Body of pancreas (tissue), 4 donors: Measurements from ENCODE around the gene ESM1.

Source experiments
- CTCF ChIP-seq, 7 experiments: fragments of 450-650 bp in 4 of 7; fragments of 200-600 bp in 3 of 7; sonication (generic) in 3 of 7; IDR thresholded peaks; one replicate each; pipeline ENCODE4 v1.5.1; 2016 to 2019; ENCODE audit warnings: antibody characterized with exemption in 7 of 7
- POLR2A ChIP-seq, 3 donors: fragments of 450-650 bp; IDR thresholded peaks; one replicate each; pipeline ENCODE4 v1.6.1; 2016; ENCODE audit warnings: antibody characterized with exemption in 3 of 3, mild to moderate bottlenecking in 2 of 3

GRCh38 chr5:54981928-54982327 lies 3.5 kb downstream of the ESM1 start:
- TF ChIP-seq POLR2A (IDR thresholded peaks at IDR 0.05) (no peak), CTCF (IDR thresholded peaks at IDR 0.05) (no peak)
